Fibroblast of villous mesenchyme (primary cell): Measurements from ENCODE around the gene PCSK5. TPM values are rescaled to one million over a fixed set of nuclear protein-coding genes. Genes with fewer than 3 reads are reported as not detected.

Experiments used
- DNase-seq: peaks from one replicate; pipeline ENCODE4 v3.0.0-alpha.2; 2010; ENCODE audit warnings: low read depth
- H3K4me3 ChIP-seq: 2 replicates; pipeline ENCODE4 v1.5.1; 2011; ENCODE audit warnings: low read depth, mild to moderate bottlenecking, low read length
- CTCF ChIP-seq: IDR thresholded peaks from 2 replicates; pipeline ENCODE4 v1.5.1; 2012; ENCODE audit warnings: low read depth, mild to moderate bottlenecking, low read length; ENCODE audit not compliant: insufficient read depth
- total RNA-seq: library from RNA; depleted of rRNA; stranded (reverse); fragments of >200 nt; gene quantifications from 2 replicates; pipeline ENCODE4 v1.2.3, GENCODE V29; 2012

Gene PCSK5
- total RNA-seq, 1 donor: 1.7 TPM

- TF ChIP-seq CTCF: no peak
- H3K4me3 ChIP-seq: no peak overlapping the region
- DNase-seq: no peak
Measured at GRCh38 chr9:76176171-76176570, 285.7 kb downstream of the PCSK5 start.

GRCh38 chr9:76177931-76178330, 287.5 kb downstream of the PCSK5 start:
- TF ChIP-seq CTCF: no peak
- DNase-seq: no peak

GRCh38 chr9:76180541-76180940, 290.1 kb downstream of the PCSK5 start:
- no peak overlapping the region for H3K4me3 ChIP-seq
- TF ChIP-seq CTCF: no peak
- DNase-seq: peak; percentile 42

More at GRCh38 chr9:76177931-76178330, 287.5 kb downstream of the PCSK5 start:
- no peak overlapping the region for H3K4me3 ChIP-seq

- peak; percentile 30 for DNase-seq
- no peak overlapping the region for H3K4me3 ChIP-seq
- no peak for TF ChIP-seq CTCF
Measured at GRCh38 chr9:76181020-76181641, 290.7 kb downstream of the PCSK5 start.

GRCh38 chr9:76181781-76182180, 291.3 kb downstream of the PCSK5 start:
- no peak for DNase-seq
- no peak overlapping the region for H3K4me3 ChIP-seq
- TF ChIP-seq CTCF: no peak

- no peak for DNase-seq
- no peak for TF ChIP-seq CTCF
- H3K4me3 ChIP-seq: no peak overlapping the region
Measured at GRCh38 chr9:76185432-76185831, 295.0 kb downstream of the PCSK5 start.

- H3K4me3 ChIP-seq: no peak overlapping the region
- no peak for TF ChIP-seq CTCF
- DNase-seq: no peak
Measured at GRCh38 chr9:76188286-76188685, 297.8 kb downstream of the PCSK5 start.
